GM12878 (cell line): Measurements from ENCODE around the gene SLC12A7. TPM values are rescaled to one million over a fixed set of nuclear protein-coding genes. Genes with fewer than 3 reads are reported as not detected.

Experiments used
- ATAC-seq: fragments of 200-7000 bp; cut with Tn5 transposase; 3 replicates; pipeline ENCODE4 v1.9.1; 2020; ENCODE audit warnings: mild to moderate bottlenecking, moderate library complexity
- BruUV-seq: library from RNA; stranded (reverse); fragments of 400-500 nt; replicated peaks from 2 replicates; lab custom pipeline; 2021; lab: Mats Ljungman, UMichigan
- CTCF ChIA-PET: fragments of 300-600 bp; sonication (Branson Sonifier 250); formaldehyde crosslinking; extraction: SDS; loops from one replicate; lab custom pipeline; 2021; ENCODE audit warnings: inconsistent platforms; lab: Yijun Ruan, JAX
- POLR2A ChIA-PET: fragments of 350-600 bp; formaldehyde crosslinking; extraction: SDS; loops from one replicate; lab custom pipeline; 2021; ENCODE audit warnings: inconsistent platforms; lab: Charles Lee
- RAD21 ChIA-PET: fragments of 300-600 bp; sonication (Branson Sonifier 250); formaldehyde crosslinking; loops from one replicate; lab custom pipeline; 2023; ENCODE audit warnings: antibody characterized with exemption; ENCODE audit not compliant: unreplicated experiment; lab: Charles Lee
- SMC1A ChIA-PET: fragments of 300-600 bp; sonication (Branson Sonifier 250); formaldehyde crosslinking; loops from one replicate; lab custom pipeline; 2023; ENCODE audit not compliant: unreplicated experiment, uncharacterized antibody; lab: Charles Lee
- DNase-seq: peaks from one replicate; pipeline ENCODE4 v3.0.0-alpha.2; 2011; ENCODE audit warnings: low read depth, low spot score
- FAIRE-seq: peaks from 3 replicates; lab custom pipeline; 2011; peaks lifted over from hg19 to GRCh38; lab: Jason Lieb, UNC
- H2AFZ ChIP-seq: 2 replicates; pipeline ENCODE4 v1.6.0; 2011; ENCODE audit warnings: low read depth, low read length, control low read depth; ENCODE audit not compliant: control insufficient read depth
- H3K27ac ChIP-seq: 2 replicates; pipeline ENCODE4 v1.5.1; 2011; ENCODE audit warnings: control low read depth; ENCODE audit not compliant: control insufficient read depth, insufficient read depth
- H3K27me3 ChIP-seq, 2 experiments: replicated peaks in 1 of 2; 2 replicates each; pipeline versions ENCODE4 v1.6.0 to v1.6.1; 2011; ENCODE audit warnings: low read length in 1 of 2; ENCODE audit not compliant: control insufficient read depth in 2 of 2, insufficient read depth in 2 of 2
- H3K36me3 ChIP-seq, 2 experiments: 2 replicates each; pipeline ENCODE4 v1.5.1; 2011; ENCODE audit warnings: low read length in 1 of 2; ENCODE audit not compliant: control insufficient read depth in 2 of 2, insufficient read depth in 2 of 2
- H3K4me1 ChIP-seq: 2 replicates; pipeline ENCODE4 v1.6.1; 2011; ENCODE audit warnings: mild to moderate bottlenecking, low read length, moderate library complexity, mixed read lengths; ENCODE audit not compliant: control insufficient read depth, insufficient read depth
- H3K4me2 ChIP-seq: 2 replicates; pipeline ENCODE4 v1.6.0; 2011; ENCODE audit warnings: control low read depth; ENCODE audit not compliant: control insufficient read depth, insufficient read depth
- H3K4me3 ChIP-seq: fragments of 200-600 bp; sonication (generic); 2 replicates; pipeline ENCODE4 v1.5.1; 2016
- H3K79me2 ChIP-seq: 2 replicates; pipeline ENCODE4 v1.6.0; 2011; ENCODE audit warnings: low read length; ENCODE audit not compliant: control insufficient read depth, insufficient read depth
- H3K9ac ChIP-seq: 2 replicates; pipeline ENCODE4 v1.8.0; 2011; ENCODE audit warnings: low read length, control low read depth, mixed read lengths; ENCODE audit not compliant: control insufficient read depth, insufficient read depth
- H3K9me3 ChIP-seq: replicated peaks from 3 replicates; pipeline ENCODE4 v1.5.1; 2011; ENCODE audit warnings: mild to moderate bottlenecking, low read length; ENCODE audit not compliant: control insufficient read depth, insufficient read depth
- H4K20me1 ChIP-seq: 2 replicates; pipeline ENCODE4 v1.6.0; 2011; ENCODE audit not compliant: control insufficient read depth, insufficient read depth
- BCL11A ChIP-seq: IDR thresholded peaks from 2 replicates; pipeline ENCODE4 v1.6.1; 2011; ENCODE audit warnings: low read depth, low read length
- BCL3 ChIP-seq: IDR thresholded peaks from 2 replicates; pipeline ENCODE4 v1.6.1; 2011; ENCODE audit warnings: borderline replicate concordance, low read depth, mild to moderate bottlenecking, moderate library complexity, low read length; ENCODE audit not compliant: insufficient read depth, poor library complexity, severe bottlenecking
- BMI1 ChIP-seq: fragments of 450-650 bp; IDR thresholded peaks from 2 replicates; pipeline ENCODE4 v1.6.1; 2016; ENCODE audit warnings: mild to moderate bottlenecking, moderate library complexity, borderline replicate concordance
- BRCA1 ChIP-seq: IDR thresholded peaks from 2 replicates; pipeline ENCODE4 v1.6.1; 2011; ENCODE audit warnings: low read depth, low read length, improper control_type of control experiment
- CBX5 ChIP-seq: sonication (generic); IDR thresholded peaks from 2 replicates; pipeline ENCODE4 v1.6.1; 2016; ENCODE audit warnings: low read depth, moderate library complexity, mild to moderate bottlenecking, inconsistent platforms
- CHD1 ChIP-seq: IDR thresholded peaks from 2 replicates; pipeline ENCODE4 v1.6.1; 2012; ENCODE audit warnings: low read depth, low read length, improper control_type of control experiment
- E2F8 ChIP-seq: fragments of 450-650 bp; IDR thresholded peaks from 2 replicates; pipeline ENCODE4 v1.6.1; 2018; ENCODE audit warnings: mild to moderate bottlenecking, low read depth, moderate library complexity; ENCODE audit not compliant: partially characterized antibody
- EZH2 ChIP-seq: IDR thresholded peaks from 2 replicates; pipeline ENCODE4 v1.6.1; 2012; ENCODE audit warnings: low read depth, mild to moderate bottlenecking, control low read depth, inconsistent platforms, low read length, borderline replicate concordance; ENCODE audit not compliant: control insufficient read depth
- HDAC2 ChIP-seq: fragments of 200-600 bp; sonication (generic); IDR thresholded peaks from 2 replicates; pipeline ENCODE4 v1.6.1; 2017
- NR2F1 ChIP-seq: fragments of 450-650 bp; conservative IDR thresholded peaks from 2 replicates; pipeline ENCODE4 v1.6.1; 2017; ENCODE audit warnings: mild to moderate bottlenecking
- SPI1 ChIP-seq: IDR thresholded peaks from 2 replicates; pipeline ENCODE4 v1.6.1; 2011; ENCODE audit warnings: low read depth, mild to moderate bottlenecking, low read length, moderate library complexity, borderline replicate concordance; ENCODE audit not compliant: insufficient read depth
- SUPT20H ChIP-seq: IDR thresholded peaks from 2 replicates; pipeline ENCODE4 v1.6.1; 2011; ENCODE audit warnings: low read depth, mild to moderate bottlenecking, low read length, moderate library complexity, borderline replicate concordance; ENCODE audit not compliant: control insufficient read depth
- ZNF622 ChIP-seq: fragments of 450-650 bp; IDR thresholded peaks from 2 replicates; pipeline ENCODE4 v1.6.1; 2017; ENCODE audit warnings: mild to moderate bottlenecking, inconsistent platforms
- WGBS: methylation state at CpG from one replicate; pipeline ENCODE4 v1.1.6; 2016; ENCODE audit warnings: low lambda C conversion rate; ENCODE audit not compliant: insufficient replicate concordance, insufficient coverage; ENCODE audit errors: missing lambda C conversion rate; 5-methylcytosine and 5-hydroxymethylcytosine counted together
- in situ Hi-C: fragments of 300-500 bp; cut with MboI; formaldehyde crosslinking; loops from 9 replicates; pipeline ENCODE4 v1.14.3; 2018; ENCODE audit warnings: mixed read lengths
- intact Hi-C: fragments of 100-400 bp; cut with micrococcal nuclease; formaldehyde crosslinking; loops from one replicate; pipeline ENCODE4 v1.14.2; 2022; ENCODE audit not compliant: unreplicated experiment
- polyA plus RNA-seq, 11 experiments: library from polyadenylated mRNA; depleted of rRNA in 4 of 11; unstranded in 6 of 11; stranded (reverse) in 5 of 11; fragments of >200 nt; fragmentation: Nextera tagmentation in 4 of 11; fragmentation: Illumina TruSeq in 1 of 11; extraction: Ambion mirVana in 4 of 11; extraction: Trizol in 1 of 11; gene quantifications; 1 replicate in 1 of 11; 2 replicates in 10 of 11; pipeline versions ENCODE4 v1.2.1 to v1.2.3, GENCODE V29; 2011 to 2016; ENCODE audit warnings: inconsistent platforms in 2 of 11, missing spikeins in 2 of 11, low read depth in 1 of 11
- total RNA-seq, 4 experiments: library from RNA; depleted of rRNA in 3 of 4; stranded (reverse); fragments of >200 nt in 3 of 4; fragmentation: Illumina TruSeq in 1 of 4; extraction: Trizol in 1 of 4; gene quantifications; 2 replicates each; pipeline versions ENCODE4 v1.2.1 to v1.2.3, GENCODE V29; 2013 to 2021

Gene SLC12A7
- total and polyA plus RNA-seq, 10 of the 15 experiments (the other 5 are each of a cell fraction or from before 2014, with no cell fraction given) = 0.10 to 10.0 (median 2.9) TPM

DNA sequence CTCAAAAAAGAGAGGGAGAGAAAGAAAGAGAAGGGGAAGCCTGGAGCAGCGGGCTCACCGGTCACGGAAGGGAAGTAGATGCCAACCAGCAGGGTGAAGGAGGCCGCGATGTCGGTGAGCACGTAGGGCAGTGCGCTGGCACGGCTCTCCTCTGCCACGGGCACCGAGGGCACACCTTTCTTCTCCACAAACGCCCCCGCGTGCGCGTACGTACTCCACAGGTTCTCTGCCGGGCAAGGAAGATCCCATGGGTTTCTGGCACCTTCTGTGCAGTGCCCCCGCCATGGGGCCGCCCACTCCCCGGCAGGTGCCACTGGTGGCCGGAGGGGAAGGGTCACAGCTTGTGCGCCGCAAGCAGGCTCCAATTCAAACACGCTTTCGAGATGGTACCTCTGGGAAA, 30.3 kb downstream of the SLC12A7 start:
- in situ Hi-C loops (no loop called here), intact Hi-C loops (no loop called here)
- no peak for TF ChIP-seq BRCA1
- TF ChIP-seq BCL3 = no peak
- no peak for TF ChIP-seq EZH2
- TF ChIP-seq NR2F1 = no peak
- TF ChIP-seq SPI1 = no peak
- no peak for TF ChIP-seq BMI1
- no peak for TF ChIP-seq ZNF622
- TF ChIP-seq CBX5 = no peak
- no peak for TF ChIP-seq BCL11A
- TF ChIP-seq SUPT20H = no peak
- TF ChIP-seq CHD1 = no peak
- TF ChIP-seq E2F8 = no peak
- TF ChIP-seq HDAC2 = no peak
- CTCF ChIA-PET = no interaction called here
- DNase-seq = no peak
- H3K36me3 ChIP-seq = no peaks in the 10 kb centered on the region; a peak in 1 of 4 replicates
- RAD21 ChIA-PET = no interaction called here
- no TSS peak for BruUV-seq
- H3K4me3 ChIP-seq = no peak overlapping the region
- H3K4me1 ChIP-seq = no peaks in the 10 kb centered on the region
- H3K27me3 ChIP-seq = no peaks in the 10 kb centered on the region
- no peaks in the 10 kb centered on the region for H3K79me2 ChIP-seq
- no peak overlapping the region for H3K9ac ChIP-seq
- ATAC-seq = no peak
- H3K27ac ChIP-seq = no peak overlapping the region
- H3K4me2 ChIP-seq = no peak overlapping the region
- no peak overlapping the region for H2AFZ ChIP-seq
- no peaks in the 10 kb centered on the region for H4K20me1 ChIP-seq
- WGBS = 89% methylated on average over 26 of the region's 26 CpGs
- H3K9me3 ChIP-seq = peaks cover 3% of the 10 kb centered on the region; the same call in 2 of the 3 replicates
- no peak for FAIRE-seq
- SMC1A ChIA-PET = no interaction called here
- POLR2A ChIA-PET = no interaction called here
